ENCODE data around the gene GRHL1.
"Not testable (repeated sequence)": the region's sequence is repeated elsewhere in the genome, so short reads cannot be mapped to it uniquely, and the experiment has no call there.

The GRHL1 gene

GRCh38 chr2:10029875-10030223, 78.4 kb downstream of the GRHL1 start:
- POLR2A ChIA-PET, result no interaction called here
- H3K4me3 ChIP-seq (ENCODE audit: low read depth, low read length), result no peak overlapping the region
- no peak for TF ChIP-seq CTCF (IDR thresholded peaks at IDR 0.05; ENCODE audit: insufficient read depth, low read length, missing control alignments)
- no peak for DNase-seq (ENCODE audit: low read depth, low spot score)
- CTCF ChIA-PET, result interaction anchor here (0.9 to 5.8 kb wide), 3 partner anchors 19 to 231 kb away, joined by 4 to 38 read pairs (median 7); no protein-coding TSS in a partner anchor

GRCh38 chr2:10030311-10030736, 78.8 kb downstream of the GRHL1 start:
- H3K4me3 ChIP-seq (ENCODE audit: low read depth, low read length), result no peak overlapping the region
- no peak for TF ChIP-seq CTCF (IDR thresholded peaks at IDR 0.05; ENCODE audit: insufficient read depth, low read length, missing control alignments)
- DNase-seq (ENCODE audit: low read depth, low spot score), result no peak
- ChIA-PET POLR2A (no interaction called here), CTCF (interaction anchor here (0.9 to 5.8 kb wide), 4 partner anchors 17 to 231 kb away, joined by 3 to 38 read pairs (median 5); no protein-coding TSS in a partner anchor)

DNA sequence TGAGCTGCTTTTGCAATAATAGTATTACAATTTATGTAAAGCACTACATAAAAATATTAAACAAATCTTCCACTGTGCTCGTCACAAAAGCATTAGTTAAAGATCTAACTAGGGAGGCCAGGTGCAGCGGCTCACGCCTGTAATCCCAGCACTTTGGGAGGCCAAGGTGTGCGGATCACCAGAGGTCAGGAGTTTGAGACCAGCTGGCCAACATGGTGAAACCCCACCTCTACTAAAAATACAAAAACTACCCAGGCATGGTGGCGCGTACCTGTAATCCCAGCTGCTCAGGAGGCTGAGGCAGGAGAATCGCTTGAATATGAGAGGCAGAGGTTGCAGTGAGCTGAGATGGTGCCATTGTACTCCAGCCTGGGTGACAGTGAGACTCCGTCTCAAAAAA, 79.3 kb downstream of the GRHL1 start:
- H3K4me3 ChIP-seq (ENCODE audit: low read depth, low read length); POLR2A ChIA-PET; DNase-seq (ENCODE audit: low read depth, low spot score): not testable (repeated sequence)
- CTCF ChIA-PET, result interaction anchor here (0.7 to 5.8 kb wide), 5 partner anchors 17 to 232 kb away, joined by 3 to 38 read pairs (median 3); no protein-coding TSS in a partner anchor

- no peak for TF ChIP-seq CTCF (IDR thresholded peaks at IDR 0.05; ENCODE audit: insufficient read depth, low read length, missing control alignments)
Observed at GRCh38 chr2:10031886-10032745, 80.6 kb downstream of the GRHL1 start.

GRCh38 chr2:10032746-10033105, 81.2 kb downstream of the GRHL1 start:
- H3K4me3 ChIP-seq (ENCODE audit: low read depth, low read length), result no peak overlapping the region
- ChIA-PET CTCF (interaction anchor here (1.2 kb wide), 1 partner anchor 402 kb away, joined by 4 read pairs; no protein-coding TSS in a partner anchor), POLR2A (no interaction called here)
- TF ChIP-seq CTCF (IDR thresholded peaks at IDR 0.05; ENCODE audit: insufficient read depth, low read length, missing control alignments), result no peak
- no peak for DNase-seq (ENCODE audit: low read depth, low spot score)

More at GRCh38 chr2:10031886-10032745, 80.6 kb downstream of the GRHL1 start:
- POLR2A ChIA-PET, result no interaction called here
- no peak overlapping the region for H3K4me3 ChIP-seq (ENCODE audit: low read depth, low read length)
- CTCF ChIA-PET, result interaction anchor here (2.1 to 5.8 kb wide), 2 partner anchors 218 to 233 kb away, joined by 7 to 38 read pairs; no protein-coding TSS in a partner anchor
- DNase-seq (ENCODE audit: low read depth, low spot score), result no peak

DNA sequence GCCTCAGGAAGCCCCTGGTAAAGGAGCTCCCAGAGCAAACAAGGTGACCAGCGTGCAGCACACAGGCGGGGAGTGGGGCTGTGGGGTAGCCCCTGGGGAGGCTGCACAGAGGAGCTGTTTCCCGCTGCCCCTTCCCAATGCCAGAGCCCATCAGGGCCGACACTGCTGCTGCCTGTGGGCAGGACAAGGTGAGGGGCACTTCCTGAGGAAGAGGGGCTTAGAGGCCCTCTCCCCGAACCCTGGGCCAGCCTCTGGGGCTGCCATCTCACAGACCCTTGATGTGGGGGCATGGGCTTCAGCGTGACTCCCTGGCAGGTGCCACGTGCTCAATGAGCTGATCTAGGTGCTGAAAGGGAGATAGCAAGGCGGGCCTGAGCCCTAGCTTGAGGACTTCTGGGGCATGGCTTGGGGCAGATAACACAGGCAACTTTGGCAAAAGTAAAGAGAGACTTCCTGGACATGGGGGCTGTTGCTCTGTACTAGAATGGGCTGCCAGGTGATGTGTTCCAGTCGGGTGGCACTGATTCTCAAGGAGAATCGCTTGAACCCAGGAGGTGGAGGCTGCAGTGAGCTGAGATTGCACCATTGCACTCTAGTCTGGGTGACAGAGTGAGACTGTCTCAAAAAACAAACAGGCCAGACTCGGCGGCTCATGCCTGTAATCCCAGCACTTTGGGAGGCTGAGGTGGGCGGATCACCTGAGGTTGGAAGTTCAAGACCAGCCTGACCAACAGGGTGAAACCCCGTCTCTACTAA, 81.9 kb downstream of the GRHL1 start:
- ChIA-PET POLR2A (no interaction called here), CTCF (interaction anchor here (1.1 to 5.6 kb wide), 3 partner anchors 14 to 402 kb away, joined by 4 to 29 read pairs (median 5); no protein-coding TSS in a partner anchor)
- no peak for DNase-seq (ENCODE audit: low read depth, low spot score)
- no peak for TF ChIP-seq CTCF (IDR thresholded peaks at IDR 0.05; ENCODE audit: insufficient read depth, low read length, missing control alignments)
- H3K4me3 ChIP-seq (ENCODE audit: low read depth, low read length), result no peak overlapping the region
